T follicular helper cell (primary cell): ENCODE measurements around the gene DAAM2.

Experiments
- DNase-seq: peaks from one replicate; pipeline ENCODE4 v3.0.0-alpha.2; 2020; ENCODE audit warnings: low read depth

Gene DAAM2

GRCh38 chr6:39787322-39787721 lies 4.9 kb upstream of the DAAM2 start:
- no peak for DNase-seq

GRCh38 chr6:39790772-39791171 lies 1.4 kb upstream of the DAAM2 start:
- DNase-seq, result no peak

DNA sequence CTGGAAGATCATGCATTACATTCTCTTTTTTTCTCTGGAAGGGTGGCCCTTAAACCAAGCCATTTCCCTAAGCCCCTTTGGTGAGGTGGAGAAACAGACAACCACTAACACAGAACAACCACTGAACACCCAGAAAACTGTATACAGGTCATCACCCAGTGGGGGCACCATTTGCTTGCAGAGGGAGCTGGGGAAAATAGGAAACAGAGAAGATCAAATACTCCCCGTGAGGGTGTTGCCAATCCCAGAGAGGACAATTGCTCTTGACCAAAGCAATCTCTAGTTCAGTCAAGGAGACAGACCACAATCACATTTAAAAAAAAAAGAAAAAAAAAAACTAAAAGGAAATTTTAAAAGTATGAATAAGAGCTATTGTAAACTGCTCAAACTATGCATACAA lies 865 bp upstream of the DAAM2 start:
- DNase-seq, result no peak

DNA sequence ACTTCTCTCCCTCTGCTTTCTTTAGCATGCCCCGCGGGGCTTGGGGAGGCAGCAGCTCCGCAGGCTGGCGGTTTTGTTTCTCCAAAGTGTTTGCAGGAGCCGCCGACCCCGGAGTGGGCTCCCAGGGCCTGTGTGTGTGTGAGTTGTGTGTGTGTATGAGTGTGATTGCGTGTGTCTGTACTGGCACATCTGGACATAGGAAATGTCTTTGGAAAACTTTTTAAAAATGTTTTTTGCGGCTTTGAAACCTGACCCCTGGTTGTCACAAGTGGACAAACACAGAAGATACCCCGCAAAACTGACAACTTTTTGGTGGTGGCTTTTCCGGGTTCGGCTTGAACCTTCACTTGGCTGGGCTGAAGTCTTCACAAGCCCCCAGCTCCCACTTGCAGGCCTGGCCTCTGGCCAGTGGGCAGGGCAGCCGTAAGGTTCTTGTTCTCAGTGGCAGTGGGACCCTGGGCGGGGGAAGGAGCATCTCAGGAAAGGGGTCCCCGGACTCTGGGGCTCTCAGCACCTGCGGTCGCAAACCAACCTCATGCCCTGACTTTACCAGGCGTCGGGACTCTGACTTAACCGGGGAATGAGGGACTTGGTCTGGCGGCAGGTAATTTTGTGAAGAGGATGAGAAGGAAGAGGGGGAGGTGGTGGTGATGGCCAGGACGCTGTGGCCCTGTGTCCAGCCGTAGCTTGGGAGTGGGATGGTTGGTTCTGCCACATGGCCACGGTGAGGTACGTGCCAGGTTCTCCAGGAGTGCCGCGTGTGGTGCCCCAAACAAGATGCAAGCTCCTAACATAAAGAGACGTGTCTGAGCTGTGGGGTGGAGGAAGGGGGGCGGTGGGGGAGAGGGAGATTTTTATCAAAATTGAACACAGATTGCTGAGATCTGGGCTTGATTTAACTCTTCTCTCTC lies 619 bp downstream of the DAAM2 start:
- DNase-seq, result no peak

GRCh38 chr6:39793516-39793915 lies 1.3 kb downstream of the DAAM2 start:
- no peak for DNase-seq

DNA sequence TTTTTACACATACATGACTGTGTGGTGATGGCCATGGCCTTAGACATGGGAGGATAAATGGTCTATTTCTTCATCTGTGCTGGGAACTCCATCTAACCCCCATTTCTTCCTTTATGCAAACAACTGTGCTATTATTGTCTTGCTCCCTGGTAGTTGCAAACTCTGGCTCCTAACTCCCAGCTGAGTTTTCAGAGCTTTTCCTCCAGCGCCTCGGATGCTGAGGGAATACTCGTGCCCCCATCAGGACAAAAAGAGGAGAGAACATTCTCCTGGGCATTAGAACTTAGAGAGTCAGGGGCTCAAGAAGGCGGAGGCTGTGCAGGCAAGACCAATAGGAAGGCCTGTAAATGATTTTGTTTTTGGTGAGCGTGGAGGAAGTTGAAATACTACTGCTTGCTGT lies 2.1 kb downstream of the DAAM2 start:
- DNase-seq, result no peak

- no peak for DNase-seq
Observed at GRCh38 chr6:39797751-39798150, 5.6 kb downstream of the DAAM2 start.

DNA sequence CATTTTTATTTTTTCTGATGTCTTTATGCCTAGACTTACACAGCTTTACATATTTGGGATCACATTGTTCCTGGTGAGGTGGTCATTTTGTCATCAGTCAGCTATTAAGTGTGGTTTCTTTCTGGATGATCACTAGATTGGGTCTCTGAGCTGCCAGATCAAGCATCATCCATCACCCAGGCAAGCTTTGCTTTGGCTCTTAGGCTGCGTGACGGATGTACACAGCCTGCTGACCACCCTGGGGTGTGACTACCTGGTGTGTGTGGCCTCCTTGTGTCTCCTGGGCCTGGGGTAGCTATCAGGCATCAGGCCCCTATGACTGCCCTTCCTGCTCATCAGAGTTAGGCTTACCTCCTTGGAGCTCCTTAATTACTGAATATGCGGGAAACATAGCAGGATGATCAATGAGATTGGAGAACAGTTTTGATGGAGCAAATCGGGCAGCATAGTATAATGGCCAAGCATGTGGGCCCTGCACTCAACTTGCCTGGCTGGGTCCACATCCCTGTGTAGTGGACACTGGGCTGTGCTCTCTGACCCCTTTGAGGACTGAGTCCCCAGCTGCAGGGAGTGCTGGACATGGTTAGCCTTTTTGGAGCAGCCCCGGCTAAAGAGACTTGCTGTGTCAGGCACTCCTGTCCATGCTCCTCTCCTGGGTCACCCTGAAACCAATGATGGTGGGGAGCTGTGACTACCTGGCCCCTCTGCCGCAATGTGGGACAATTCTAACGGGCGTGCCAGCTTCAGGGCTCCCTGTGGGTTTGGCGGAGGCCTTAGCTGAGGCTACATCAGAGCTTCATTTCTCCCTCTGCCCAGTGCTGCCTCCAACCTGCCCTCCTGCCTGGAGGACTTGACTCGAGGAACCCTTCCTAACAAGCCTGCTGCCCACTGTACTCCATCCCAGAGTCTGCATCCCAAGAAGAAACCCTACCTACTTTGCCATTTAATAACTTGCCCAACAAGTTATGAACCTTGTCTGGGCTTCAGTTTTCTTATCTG lies 8.2 kb downstream of the DAAM2 start:
- no peak for DNase-seq

DNA sequence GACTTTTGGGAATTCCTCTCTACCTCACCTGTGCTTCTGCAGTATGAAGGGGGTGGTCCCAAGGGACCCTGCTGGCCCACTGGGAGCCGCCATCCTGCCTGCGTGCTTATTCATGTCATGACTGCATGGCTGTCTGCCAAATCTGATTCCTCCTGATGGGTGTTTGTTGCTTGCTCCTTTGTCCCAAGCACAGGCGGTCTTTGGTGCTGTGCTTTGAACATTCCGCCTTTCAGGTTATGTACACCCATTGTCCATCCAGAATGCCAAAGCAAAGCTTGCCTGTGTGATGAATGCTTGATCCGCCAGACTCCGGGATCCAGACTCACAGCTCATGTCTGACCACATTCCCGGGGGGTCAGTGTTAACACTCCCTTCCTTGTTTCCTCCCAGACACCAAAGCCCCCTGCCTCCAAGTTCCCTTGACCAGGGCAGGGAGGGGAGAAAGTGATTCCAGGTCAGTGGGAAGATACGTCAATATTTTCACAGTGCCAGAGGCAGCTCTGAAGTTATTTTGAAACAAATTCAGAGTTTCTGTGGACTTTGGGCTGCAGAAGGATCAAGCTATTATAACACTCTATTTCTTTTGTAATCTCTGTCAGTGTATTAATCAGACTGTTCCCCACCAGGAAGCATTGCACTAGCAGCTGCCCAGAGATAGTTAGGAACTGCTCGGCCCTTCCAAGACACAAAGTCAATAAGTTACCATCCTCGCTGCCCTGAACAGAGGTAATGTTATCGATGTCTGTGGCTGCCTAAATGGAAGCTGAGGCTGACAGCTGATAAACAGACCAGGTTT lies 9.5 kb downstream of the DAAM2 start:
- DNase-seq, result no peak

- DNase-seq, result no peak
Observed at GRCh38 chr6:39803872-39804271, 11.7 kb downstream of the DAAM2 start.

- no peak for DNase-seq
Observed at GRCh38 chr6:39804466-39805065, 12.4 kb downstream of the DAAM2 start.

GRCh38 chr6:39806278-39806677 lies 14.1 kb downstream of the DAAM2 start:
- DNase-seq, result no peak

DNA sequence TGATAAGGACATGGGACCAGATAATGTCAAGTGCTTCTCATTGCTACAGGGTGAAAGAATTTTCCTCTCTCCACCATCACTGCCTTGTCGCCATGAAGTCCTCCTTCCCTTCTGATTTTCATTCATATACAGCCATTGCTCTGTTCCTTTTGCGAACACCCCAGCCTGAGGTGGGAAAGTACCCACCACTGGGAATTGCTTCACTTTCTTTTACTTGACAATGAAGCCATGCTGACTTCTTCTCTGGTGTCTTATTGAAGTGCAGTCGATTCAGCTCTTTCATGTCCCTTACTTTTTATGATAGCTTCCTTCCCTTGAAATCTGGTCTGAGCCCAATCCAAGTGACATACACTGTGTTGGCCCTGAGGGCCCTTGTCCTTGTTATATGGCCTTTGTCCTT lies 16.2 kb downstream of the DAAM2 start:
- DNase-seq, result no peak

DNA sequence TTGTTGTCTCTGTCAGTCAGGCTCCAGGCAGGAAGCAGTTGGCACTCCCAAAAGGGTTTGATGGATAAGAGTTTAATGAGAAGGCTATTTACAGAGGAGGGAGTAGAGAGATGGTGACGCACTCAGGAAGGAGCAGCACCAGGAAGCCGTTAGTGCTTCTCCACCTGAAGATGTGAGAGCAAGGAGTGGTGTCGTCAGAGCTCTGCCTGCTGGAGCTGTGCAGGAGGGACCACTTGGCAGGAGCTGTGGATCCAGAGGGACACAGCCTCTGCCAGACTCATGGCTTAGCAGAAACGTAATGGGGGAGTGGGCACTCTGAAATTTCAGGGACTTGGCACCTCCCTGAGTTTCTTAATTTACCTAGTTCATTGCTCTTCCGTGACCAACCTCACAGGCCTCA lies 16.8 kb downstream of the DAAM2 start:
- no peak for DNase-seq

DNA sequence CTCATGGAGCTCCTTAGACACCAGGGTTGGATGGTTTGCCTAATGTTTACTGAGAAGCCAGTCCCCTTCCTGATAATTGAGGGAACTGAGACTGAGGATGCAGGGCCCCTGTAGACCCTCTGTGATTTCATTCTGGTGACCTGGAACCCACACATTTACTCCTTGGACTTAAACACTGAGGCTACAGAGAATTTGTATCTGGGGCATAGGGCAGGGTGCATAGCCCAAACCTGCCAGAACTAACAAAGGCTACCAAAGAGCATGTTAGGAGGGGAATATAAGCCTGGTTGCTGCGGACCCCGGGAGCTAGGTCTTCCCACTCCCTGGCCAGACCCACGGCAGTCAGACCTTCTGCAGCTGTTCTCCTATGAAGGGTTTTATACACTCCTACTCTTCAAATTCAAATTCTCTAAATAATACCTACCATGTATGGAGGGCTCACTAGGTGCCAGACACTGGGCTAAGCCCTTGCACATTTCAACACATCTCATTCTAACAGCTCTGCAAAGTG lies 19.7 kb downstream of the DAAM2 start:
- DNase-seq, result no peak

GRCh38 chr6:39812496-39812852 lies 20.3 kb downstream of the DAAM2 start:
- DNase-seq, result no peak

DNA sequence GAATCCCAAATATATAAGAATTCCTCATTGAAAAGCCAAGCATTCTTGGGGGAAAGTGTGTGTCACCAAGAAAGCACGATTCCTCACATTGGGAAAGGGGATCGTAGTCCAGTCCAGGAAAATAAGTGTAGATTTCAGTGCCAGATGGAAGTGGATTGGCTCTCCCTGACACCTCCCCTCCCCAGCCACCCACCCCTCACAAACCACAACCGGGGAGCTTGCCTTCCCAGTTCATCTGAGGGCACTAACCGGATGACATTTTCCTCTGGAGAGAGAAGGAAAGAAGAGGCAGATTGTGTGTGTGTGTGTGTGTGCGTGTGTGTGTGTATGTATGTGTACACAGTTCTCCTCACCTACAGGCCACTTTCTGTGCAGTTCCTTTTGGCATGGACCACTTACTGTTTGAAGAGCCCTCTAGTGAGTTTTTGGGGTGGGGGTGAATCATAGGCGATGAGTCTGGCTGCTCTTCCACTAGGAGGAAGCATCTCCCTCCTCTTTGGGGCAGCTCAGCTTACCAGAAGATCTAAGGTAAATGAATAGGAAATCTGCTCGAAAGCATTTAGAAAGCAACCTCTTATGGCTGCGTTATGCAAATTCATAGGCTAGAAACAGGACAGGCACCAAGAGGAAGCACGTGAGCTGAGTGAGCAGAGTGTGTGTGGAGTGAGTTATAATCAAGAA lies 20.8 kb downstream of the DAAM2 start:
- DNase-seq, result no peak

DNA sequence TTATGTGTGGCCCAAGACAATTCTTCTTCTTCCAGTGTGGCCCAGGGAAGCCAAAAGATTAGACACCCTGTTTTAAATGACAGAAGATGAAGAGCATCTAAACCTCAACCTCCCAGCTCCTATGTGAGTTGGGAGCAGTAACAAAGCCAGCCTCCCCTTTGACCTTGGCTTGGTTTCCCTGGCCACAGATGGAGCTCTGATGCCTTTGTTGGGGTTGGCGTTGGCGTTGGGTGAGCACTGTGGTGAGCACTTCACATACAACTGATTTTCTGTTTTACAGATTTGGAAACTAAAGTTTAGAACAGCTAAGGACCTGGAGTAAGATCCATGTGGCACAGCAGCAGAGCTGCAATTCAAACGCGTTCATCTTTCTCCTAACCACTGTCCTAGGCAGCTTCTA lies 22.1 kb downstream of the DAAM2 start:
- no peak for DNase-seq

DNA sequence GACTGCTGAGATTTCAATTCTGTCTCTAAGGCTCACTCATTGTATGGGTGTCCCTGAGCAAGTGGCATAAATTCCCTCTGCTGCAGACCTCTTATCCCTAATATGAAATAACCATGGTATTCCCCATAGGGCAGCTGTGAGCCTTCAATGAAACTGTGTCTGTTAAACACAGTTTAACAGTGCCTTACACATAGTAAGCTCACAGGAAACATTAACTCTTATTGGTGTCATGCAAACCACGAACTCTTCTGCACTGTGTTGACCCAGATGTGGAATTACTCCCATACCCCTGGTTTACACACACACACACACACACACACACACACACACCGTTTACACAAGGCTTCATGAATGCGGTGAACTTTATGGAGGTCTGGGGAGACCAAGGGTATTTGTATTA lies 23.2 kb downstream of the DAAM2 start:
- DNase-seq, result no peak

- DNase-seq, result no peak
Observed at GRCh38 chr6:39816747-39817146, 24.6 kb downstream of the DAAM2 start.

DNA sequence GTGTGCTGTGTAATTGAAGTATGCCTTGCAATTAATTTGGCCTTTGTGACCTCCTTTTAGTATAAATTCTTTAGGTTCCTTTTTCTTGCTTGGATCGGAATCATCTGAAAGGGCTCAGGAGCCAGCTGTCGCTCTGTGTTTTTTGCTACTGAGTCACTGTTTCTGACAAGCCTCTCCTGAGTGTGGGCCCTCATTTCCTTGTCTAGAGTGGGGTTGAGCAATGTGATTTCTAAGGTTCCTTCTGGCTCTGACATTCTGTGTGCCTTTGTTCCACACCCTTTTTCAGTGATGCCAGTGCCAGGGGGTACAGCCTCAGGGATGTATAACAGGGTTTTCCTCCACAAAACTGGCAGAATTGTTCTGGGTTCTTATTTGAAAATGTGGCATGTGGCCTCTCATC lies 26.5 kb downstream of the DAAM2 start:
- no peak for DNase-seq
